ENCODE measurements around the gene NCOA3.

GRCh38 chr20:47622118-47622665 is 120.5 kb downstream of the NCOA3 start:
- TF ChIP-seq CTCF (IDR thresholded peaks at IDR 0.05) (no peak), POLR2A (IDR thresholded peaks at IDR 0.05) (no peak)

Measured in adrenal gland (tissue), 5 donors.